Osteoblast (primary cell): ENCODE results near the gene NR2C1. TPM values are rescaled to one million over a fixed set of nuclear protein-coding genes. Genes with fewer than 3 reads are reported as not detected.

Experiments
- DNase-seq: peaks from one replicate; pipeline ENCODE4 v3.0.0; 2011; ENCODE audit warnings: low spot score, mixed read lengths; ENCODE audit not compliant: insufficient read length; ENCODE audit errors: missing footprints
- H2AFZ ChIP-seq: 2 replicates; pipeline ENCODE4 v1.6.0; 2011; ENCODE audit warnings: mild to moderate bottlenecking, low read length
- H3K27ac ChIP-seq: 2 replicates; pipeline ENCODE4 v1.5.1; 2011; ENCODE audit warnings: mild to moderate bottlenecking, low read depth, low read length, moderate library complexity
- H3K27me3 ChIP-seq: 2 replicates; pipeline ENCODE4 v1.6.0; 2012; ENCODE audit warnings: mild to moderate bottlenecking, control low read depth, inconsistent platforms, low read length, moderate library complexity; ENCODE audit not compliant: insufficient read depth
- H3K36me3 ChIP-seq: 2 replicates; pipeline ENCODE4 v1.5.1; 2011; ENCODE audit warnings: mild to moderate bottlenecking, low read length, control low read depth, moderate library complexity; ENCODE audit not compliant: insufficient read depth
- H3K4me1 ChIP-seq: 2 replicates; pipeline ENCODE4 v1.5.1; 2011; ENCODE audit warnings: mild to moderate bottlenecking, low read length, control low read depth, moderate library complexity; ENCODE audit not compliant: insufficient read depth
- H3K4me2 ChIP-seq: 2 replicates; pipeline ENCODE4 v1.6.0; 2011; ENCODE audit warnings: mild to moderate bottlenecking, low read length; ENCODE audit not compliant: insufficient read depth
- H3K4me3 ChIP-seq: fragments of 200-600 bp; sonication (generic); 3 replicates; pipeline ENCODE4 v1.5.1; 2012; ENCODE audit warnings: mild to moderate bottlenecking, low read length, inconsistent platforms; ENCODE audit not compliant: insufficient read depth
- H3K79me2 ChIP-seq: 2 replicates; pipeline ENCODE4 v1.6.0; 2012; ENCODE audit warnings: mild to moderate bottlenecking, low read length, control low read depth, inconsistent platforms; ENCODE audit not compliant: insufficient read depth
- H3K9me3 ChIP-seq: 2 replicates; pipeline ENCODE4 v1.5.1; 2011; ENCODE audit warnings: low read depth, low read length, control low read depth
- H4K20me1 ChIP-seq: 2 replicates; pipeline ENCODE4 v1.6.0; 2012; ENCODE audit warnings: mild to moderate bottlenecking, low read length, control low read depth; ENCODE audit not compliant: insufficient read depth
- total RNA-seq: library from RNA; depleted of rRNA; stranded (reverse); fragments of >200 nt; gene quantifications from 2 replicates; pipeline ENCODE4 v1.2.3, GENCODE V29; 2012
- TF ChIP-seq, protein P1 (sequence below): IDR thresholded peaks from 2 replicates; pipeline ENCODE4 v1.5.1; 2011; ENCODE audit warnings: mild to moderate bottlenecking, low read depth, low read length, moderate library complexity; ENCODE audit errors: extremely low read depth

NR2C1 gene
- total RNA-seq, 1 donor: 22.1 TPM

DNA sequence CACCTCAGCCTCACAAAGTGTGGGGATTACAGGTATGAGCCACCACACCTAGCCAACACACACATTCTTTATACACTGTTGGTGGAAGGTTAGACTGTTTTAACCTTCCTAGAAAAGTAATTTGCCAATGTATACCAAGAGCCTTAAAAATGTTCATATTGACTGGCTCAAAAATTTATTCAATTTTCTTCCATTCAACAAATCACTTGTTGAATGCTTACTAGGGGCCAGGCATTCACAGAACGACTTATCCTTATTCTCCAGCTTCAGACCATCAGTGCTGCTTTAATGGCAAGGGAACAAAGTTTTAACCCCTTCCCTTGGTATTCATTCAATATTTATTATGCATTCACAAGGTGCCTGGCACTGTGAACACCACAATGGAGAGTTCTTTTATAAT lies 3.0 kb downstream of the NR2C1 start:
- H3K4me2 ChIP-seq: no peak overlapping the region
- H3K4me1 ChIP-seq: no peaks in the 10 kb centered on the region
- H3K79me2 ChIP-seq: peaks cover 48% of the 10 kb centered on the region
- H4K20me1 ChIP-seq: no peaks in the 10 kb centered on the region
- no peaks in the 10 kb centered on the region for H3K27me3 ChIP-seq
- DNase-seq: no peak
- peaks cover 15% of the 10 kb centered on the region for H3K36me3 ChIP-seq
- H3K9me3 ChIP-seq: no peaks in the 10 kb centered on the region
- H3K4me3 ChIP-seq: no peak overlapping the region
- H3K27ac ChIP-seq: no peak overlapping the region
- H2AFZ ChIP-seq: no peak overlapping the region
- TF ChIP-seq, protein P1, sequence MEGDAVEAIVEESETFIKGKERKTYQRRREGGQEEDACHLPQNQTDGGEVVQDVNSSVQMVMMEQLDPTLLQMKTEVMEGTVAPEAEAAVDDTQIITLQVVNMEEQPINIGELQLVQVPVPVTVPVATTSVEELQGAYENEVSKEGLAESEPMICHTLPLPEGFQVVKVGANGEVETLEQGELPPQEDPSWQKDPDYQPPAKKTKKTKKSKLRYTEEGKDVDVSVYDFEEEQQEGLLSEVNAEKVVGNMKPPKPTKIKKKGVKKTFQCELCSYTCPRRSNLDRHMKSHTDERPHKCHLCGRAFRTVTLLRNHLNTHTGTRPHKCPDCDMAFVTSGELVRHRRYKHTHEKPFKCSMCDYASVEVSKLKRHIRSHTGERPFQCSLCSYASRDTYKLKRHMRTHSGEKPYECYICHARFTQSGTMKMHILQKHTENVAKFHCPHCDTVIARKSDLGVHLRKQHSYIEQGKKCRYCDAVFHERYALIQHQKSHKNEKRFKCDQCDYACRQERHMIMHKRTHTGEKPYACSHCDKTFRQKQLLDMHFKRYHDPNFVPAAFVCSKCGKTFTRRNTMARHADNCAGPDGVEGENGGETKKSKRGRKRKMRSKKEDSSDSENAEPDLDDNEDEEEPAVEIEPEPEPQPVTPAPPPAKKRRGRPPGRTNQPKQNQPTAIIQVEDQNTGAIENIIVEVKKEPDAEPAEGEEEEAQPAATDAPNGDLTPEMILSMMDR: no peak

DNA sequence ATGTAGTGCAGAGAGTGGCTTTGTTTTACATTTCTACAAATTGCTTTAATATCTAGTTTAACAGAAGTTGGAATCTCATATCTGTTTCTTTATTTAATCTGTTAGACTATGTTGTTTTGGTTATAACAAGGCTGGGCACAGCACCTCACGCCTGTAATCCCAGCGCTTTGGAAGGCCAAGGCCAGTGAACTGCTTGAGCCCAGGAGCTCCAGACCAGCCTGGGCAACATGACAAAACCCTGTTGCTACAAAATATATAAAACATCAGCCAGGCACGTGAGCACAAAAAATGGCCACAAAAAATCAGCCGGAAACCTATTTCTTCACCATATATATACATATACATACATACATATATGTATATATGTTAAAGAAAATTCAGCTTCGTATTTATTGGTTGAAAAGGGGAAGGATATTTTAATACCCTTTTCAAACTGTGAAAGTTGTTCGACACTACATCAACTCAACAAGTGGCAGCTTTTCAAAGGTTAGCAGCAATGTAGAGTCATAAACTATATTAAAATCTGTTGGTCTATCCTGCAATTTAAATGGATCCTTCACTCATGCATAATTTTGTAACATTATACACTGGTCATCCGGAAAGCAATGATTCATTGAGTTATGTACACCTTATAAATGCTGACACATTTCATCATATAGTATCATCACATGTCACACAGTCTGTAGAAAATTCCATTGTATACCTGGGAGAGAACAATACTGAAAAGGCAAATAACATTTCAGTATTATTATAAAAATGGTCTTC lies 7.1 kb downstream of the NR2C1 start:
- Histone ChIP-seq H4K20me1 (no peaks in the 10 kb centered on the region), H3K27me3 (no peaks in the 10 kb centered on the region), H2AFZ (no peak overlapping the region), H3K36me3 (peaks cover 36% of the 10 kb centered on the region), H3K27ac (no peak overlapping the region), H3K4me2 (no peak overlapping the region), H3K4me3 (no peak overlapping the region), H3K79me2 (peaks cover 34% of the 10 kb centered on the region), H3K4me1 (no peaks in the 10 kb centered on the region), H3K9me3 (no peaks in the 10 kb centered on the region)
- DNase-seq: peak; percentile 49
- TF ChIP-seq, protein P1: no peak

DNA sequence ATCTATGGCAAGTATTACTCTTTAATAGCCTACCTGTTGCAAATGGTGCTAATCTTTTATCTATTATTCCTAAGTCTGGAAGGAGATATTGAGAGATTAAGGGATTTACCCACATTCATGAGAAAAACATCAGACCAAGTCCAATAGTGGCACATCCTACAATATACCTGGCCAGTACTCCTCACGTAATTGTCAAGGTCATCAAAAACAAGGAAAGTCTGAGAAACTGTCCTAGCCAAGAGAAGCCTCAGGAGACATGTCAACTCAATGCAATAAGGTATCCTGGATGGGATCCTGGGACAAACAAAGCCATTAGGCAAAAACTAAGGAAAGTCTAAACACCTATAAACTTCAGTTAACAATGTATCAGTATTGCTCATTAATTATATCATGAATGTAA lies 12.5 kb downstream of the NR2C1 start:
- Histone ChIP-seq H3K27ac (no peak overlapping the region), H3K4me2 (no peak overlapping the region), H3K36me3 (peaks cover 52% of the 10 kb centered on the region), H3K4me1 (no peaks in the 10 kb centered on the region), H4K20me1 (no peaks in the 10 kb centered on the region), H3K27me3 (no peaks in the 10 kb centered on the region), H3K9me3 (no peaks in the 10 kb centered on the region), H3K79me2 (no peaks in the 10 kb centered on the region), H3K4me3 (no peak overlapping the region), H2AFZ (no peak overlapping the region)
- no peak for DNase-seq
- TF ChIP-seq, protein P1: no peak

DNA sequence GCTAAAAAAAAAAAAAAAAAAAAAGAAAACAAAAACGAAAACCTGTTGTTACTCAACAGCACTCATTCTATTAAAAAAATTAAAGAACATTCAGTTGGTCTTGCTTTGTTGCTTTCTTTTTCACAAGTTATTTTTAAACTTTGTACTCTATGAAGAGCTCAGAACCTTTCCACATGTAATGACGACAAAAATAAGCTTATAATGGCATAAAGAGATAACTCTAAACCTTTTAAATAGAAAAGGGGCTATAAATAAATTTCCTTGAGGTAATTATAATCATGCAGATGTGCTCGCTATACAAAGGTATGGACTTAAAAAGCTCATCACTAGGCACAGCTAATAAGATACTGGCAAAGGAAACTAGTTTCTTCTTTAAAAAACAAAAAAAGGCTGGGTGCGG lies 13.4 kb downstream of the NR2C1 start:
- Histone ChIP-seq H4K20me1 (no peaks in the 10 kb centered on the region), H3K4me2 (no peak overlapping the region), H3K27me3 (no peaks in the 10 kb centered on the region), H3K9me3 (no peaks in the 10 kb centered on the region), H3K79me2 (no peaks in the 10 kb centered on the region), H3K36me3 (peaks cover 56% of the 10 kb centered on the region), H3K27ac (no peak overlapping the region), H3K4me1 (no peaks in the 10 kb centered on the region), H3K4me3 (no peak overlapping the region), H2AFZ (no peak overlapping the region)
- TF ChIP-seq, protein P1: no peak
- DNase-seq: no peak
